Measurements from ENCODE around the gene S100A7A.

S100A7A gene

DNA sequence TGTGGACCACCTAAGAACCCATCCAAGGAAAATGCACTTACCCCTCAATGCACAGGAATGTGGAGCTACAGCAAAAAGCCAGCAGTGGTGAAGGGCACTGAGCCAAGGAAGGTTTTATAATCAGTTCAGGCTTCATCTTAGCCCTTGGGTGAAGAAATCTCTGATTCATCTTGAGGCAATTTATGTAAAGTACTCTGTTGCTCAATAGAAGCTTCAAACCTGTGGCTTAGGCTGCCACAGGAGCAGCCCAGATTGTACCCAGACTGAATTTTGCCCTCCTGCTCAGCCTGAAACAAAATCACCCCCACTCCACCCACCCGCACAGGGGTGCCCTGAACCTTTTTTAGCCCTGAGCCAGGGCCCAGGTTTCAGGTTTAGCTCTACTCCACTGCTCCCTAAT is 40.8 kb upstream of the S100A7A start, which contains the start of gene S100A12:
TSS of gene S100A12 (minus strand) at position 111 of the 400 bp plus-strand sequence. CDS start 1,029 bp downstream, outside the sequence.
- DNase-seq (ENCODE audit: low read depth), result peak; percentile 59
- TF ChIP-seq, protein P1, sequence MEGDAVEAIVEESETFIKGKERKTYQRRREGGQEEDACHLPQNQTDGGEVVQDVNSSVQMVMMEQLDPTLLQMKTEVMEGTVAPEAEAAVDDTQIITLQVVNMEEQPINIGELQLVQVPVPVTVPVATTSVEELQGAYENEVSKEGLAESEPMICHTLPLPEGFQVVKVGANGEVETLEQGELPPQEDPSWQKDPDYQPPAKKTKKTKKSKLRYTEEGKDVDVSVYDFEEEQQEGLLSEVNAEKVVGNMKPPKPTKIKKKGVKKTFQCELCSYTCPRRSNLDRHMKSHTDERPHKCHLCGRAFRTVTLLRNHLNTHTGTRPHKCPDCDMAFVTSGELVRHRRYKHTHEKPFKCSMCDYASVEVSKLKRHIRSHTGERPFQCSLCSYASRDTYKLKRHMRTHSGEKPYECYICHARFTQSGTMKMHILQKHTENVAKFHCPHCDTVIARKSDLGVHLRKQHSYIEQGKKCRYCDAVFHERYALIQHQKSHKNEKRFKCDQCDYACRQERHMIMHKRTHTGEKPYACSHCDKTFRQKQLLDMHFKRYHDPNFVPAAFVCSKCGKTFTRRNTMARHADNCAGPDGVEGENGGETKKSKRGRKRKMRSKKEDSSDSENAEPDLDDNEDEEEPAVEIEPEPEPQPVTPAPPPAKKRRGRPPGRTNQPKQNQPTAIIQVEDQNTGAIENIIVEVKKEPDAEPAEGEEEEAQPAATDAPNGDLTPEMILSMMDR (conservative IDR thresholded peaks at IDR 0.05; ENCODE audit: low read depth, low read length), result no peak
- H3K4me3 ChIP-seq (ENCODE audit: low read length), result no peak within 1 kb of the TSS

DNA sequence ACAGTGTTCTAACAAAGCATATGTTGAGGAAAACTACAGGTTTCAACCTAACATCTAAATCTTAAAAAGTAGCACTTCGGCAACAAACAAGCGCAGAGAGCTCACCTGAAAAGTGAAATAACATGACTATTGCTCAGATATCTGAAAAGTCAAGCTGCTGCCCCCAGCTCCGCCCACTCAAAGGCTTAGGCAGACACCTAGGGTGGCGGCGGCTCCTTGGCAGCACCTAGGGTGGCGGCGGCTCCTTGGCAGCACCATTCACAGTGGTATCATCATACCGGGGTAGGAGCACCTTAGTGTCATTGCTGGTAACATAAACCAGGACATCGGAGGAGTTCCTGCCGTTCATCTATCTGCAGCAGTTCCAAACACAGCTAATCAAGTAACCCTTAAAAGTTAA is 36.7 kb upstream of the S100A7A start:
- TF ChIP-seq, protein P1 (conservative IDR thresholded peaks at IDR 0.05; ENCODE audit: low read depth, low read length), result no peak
- H3K4me3 ChIP-seq (ENCODE audit: low read length), result no peak overlapping the region
- no peak for DNase-seq (ENCODE audit: low read depth)

DNA sequence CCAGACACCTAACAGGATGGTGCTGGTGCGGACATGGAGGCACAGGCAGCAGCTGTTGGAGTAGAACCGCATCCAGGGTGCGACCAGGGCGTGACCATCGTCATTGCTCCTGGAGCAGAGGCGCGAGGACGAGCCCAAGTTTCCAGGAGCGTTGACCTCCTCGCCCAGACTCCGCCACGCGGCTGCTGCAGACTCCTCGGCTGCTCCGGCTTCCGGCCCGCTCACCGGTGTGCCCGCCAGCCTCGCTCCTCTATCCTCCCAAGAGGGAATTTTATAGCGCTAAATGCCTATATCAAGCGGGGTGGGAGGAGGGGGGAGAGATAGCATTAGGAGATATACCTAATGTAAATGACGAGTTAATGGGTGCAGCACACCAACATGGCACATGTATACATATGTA is 35.6 kb upstream of the S100A7A start:
- TF ChIP-seq, protein P1 (conservative IDR thresholded peaks at IDR 0.05; ENCODE audit: low read depth, low read length), result no peak
- no peak for DNase-seq (ENCODE audit: low read depth)
- H3K4me3 ChIP-seq (ENCODE audit: low read length), result no peak overlapping the region

DNA sequence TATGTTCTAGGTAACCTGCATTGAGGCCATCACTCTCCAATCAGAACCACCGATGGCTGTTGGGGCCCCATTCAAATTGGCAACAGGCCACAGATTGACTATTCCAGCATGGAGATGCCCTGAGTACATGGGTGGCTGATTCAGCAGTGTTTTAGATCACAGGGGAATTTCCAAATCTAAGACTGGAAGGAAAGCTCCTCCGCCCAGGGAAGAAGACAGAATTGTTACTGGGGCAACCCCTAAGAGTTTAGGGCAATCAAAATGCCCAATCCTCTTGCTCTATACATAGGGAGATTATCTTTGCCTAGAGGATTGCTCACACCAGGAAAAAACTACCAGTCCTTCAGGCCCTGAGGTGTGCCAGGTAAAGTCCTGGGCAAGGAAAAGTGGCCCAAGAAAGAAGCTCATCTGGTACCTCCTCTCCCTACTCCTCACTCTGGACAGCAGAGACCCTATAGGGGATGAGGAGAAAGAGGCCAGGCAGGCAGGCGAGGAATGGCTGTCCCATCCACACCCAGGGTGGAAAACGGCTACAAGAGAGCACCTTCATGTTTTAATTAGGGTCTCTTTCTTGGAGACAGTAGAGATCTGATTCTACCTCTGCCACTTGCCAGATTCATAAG is 31.3 kb upstream of the S100A7A start:
- no peak overlapping the region for H3K4me3 ChIP-seq (ENCODE audit: low read length)
- no peak for DNase-seq (ENCODE audit: low read depth)
- TF ChIP-seq, protein P1 (conservative IDR thresholded peaks at IDR 0.05; ENCODE audit: low read depth, low read length), result no peak

DNA sequence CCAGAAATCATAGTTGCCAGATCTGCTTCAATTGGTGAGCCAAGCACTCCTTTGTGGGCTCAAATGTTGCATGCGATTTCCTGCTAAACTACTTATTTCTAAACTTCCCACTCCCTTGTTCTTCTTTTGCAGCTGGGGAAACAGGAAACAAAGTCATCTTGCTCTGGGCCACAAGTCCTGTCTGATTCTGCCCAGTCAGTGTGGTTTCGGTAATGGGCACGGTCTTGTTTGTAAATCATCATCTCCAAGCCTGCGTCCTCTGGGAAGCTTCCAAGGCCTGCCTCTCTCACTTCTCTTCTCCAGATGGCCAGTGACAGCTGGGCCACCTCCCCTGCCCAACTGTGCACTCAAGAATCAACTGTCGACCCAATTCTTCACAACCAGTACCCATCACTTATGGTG is 29.8 kb upstream of the S100A7A start:
- TF ChIP-seq, protein P1 (conservative IDR thresholded peaks at IDR 0.05; ENCODE audit: low read depth, low read length), result no peak
- DNase-seq (ENCODE audit: low read depth), result no peak
- H3K4me3 ChIP-seq (ENCODE audit: low read length), result no peak overlapping the region

DNA sequence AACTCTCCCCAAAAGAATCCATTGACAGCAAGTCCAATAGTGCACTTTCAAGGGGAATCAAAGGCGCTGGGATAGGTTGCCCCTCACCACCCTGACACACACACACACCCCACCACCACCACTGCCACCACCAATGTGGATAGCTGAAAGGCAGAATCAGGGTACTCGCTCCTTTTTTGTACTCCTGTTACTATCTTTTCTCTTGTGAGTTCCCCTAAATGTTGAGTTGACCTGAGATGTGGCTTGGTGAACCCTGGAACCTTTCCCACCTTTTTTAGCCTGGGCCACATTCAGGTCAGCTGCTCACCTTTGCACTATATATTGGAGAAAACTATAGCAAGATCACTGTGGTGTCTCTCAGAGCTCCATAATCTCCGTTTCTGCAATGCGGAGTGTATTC is 29.3 kb upstream of the S100A7A start:
- no peak overlapping the region for H3K4me3 ChIP-seq (ENCODE audit: low read length)
- no peak for DNase-seq (ENCODE audit: low read depth)
- TF ChIP-seq, protein P1 (conservative IDR thresholded peaks at IDR 0.05; ENCODE audit: low read depth, low read length), result no peak

DNA sequence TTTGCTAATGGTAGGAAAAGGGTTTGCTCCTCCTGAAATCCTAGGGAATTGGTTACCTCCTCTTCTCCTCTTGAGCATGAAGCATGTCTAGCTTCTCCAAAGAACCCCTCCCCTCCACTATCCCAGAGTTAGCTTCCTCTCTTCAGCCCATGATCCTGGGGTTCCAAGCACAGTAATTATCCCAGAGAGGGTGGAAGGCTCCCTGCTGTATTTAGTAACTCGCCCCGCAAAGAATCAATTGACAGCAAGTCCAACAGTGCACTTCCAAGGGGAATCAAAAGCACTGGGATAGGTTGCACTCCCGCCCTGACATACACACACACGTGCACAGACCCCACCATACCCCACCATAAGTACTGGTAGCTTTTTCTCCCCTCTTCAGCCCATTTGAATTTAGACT is 28.5 kb upstream of the S100A7A start:
- TF ChIP-seq, protein P1 (conservative IDR thresholded peaks at IDR 0.05; ENCODE audit: low read depth, low read length), result no peak

More for the DNA sequence above, 28.5 kb upstream of the S100A7A start:
- no peak for DNase-seq (ENCODE audit: low read depth)
- H3K4me3 ChIP-seq (ENCODE audit: low read length), result no peak overlapping the region
